ENCODE results near the gene HLCS. TPM values are rescaled to one million over a fixed set of nuclear protein-coding genes. Genes with fewer than 3 reads are reported as not detected.

Gene HLCS
- total RNA-seq, 2 donors from 2014 or later, result 17.5 to 29.3 TPM

- ATAC-seq (ENCODE audit: insufficient number of reproducible peaks, low FRiP score, low read depth) (no peak), DNase-seq (ENCODE audit: low spot score) (no peak)
- H3K9me3 ChIP-seq, result no peaks in the 10 kb centered on the region
- H3K36me3 ChIP-seq, result no peaks in the 10 kb centered on the region
- TF ChIP-seq, protein P1, sequence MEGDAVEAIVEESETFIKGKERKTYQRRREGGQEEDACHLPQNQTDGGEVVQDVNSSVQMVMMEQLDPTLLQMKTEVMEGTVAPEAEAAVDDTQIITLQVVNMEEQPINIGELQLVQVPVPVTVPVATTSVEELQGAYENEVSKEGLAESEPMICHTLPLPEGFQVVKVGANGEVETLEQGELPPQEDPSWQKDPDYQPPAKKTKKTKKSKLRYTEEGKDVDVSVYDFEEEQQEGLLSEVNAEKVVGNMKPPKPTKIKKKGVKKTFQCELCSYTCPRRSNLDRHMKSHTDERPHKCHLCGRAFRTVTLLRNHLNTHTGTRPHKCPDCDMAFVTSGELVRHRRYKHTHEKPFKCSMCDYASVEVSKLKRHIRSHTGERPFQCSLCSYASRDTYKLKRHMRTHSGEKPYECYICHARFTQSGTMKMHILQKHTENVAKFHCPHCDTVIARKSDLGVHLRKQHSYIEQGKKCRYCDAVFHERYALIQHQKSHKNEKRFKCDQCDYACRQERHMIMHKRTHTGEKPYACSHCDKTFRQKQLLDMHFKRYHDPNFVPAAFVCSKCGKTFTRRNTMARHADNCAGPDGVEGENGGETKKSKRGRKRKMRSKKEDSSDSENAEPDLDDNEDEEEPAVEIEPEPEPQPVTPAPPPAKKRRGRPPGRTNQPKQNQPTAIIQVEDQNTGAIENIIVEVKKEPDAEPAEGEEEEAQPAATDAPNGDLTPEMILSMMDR (IDR thresholded peaks at IDR 0.05), result no peak
- peaks cover 37 to 64% of the 10 kb centered on the region in 2 donors for H3K4me1 ChIP-seq (ENCODE audit: control insufficient read depth in 1 of 2, low read depth in 2 of 2)
- H3K27me3 ChIP-seq (replicated peaks; ENCODE audit: insufficient read depth), result peaks cover 24% of the 10 kb centered on the region
- no peak overlapping the region for H3K27ac ChIP-seq
- H3K4me3 ChIP-seq, result no peak overlapping the region
Observed at GRCh38 chr21:36703626-36704280, 262.7 kb downstream of the HLCS start.

GRCh38 chr21:36703123-36703522 lies 263.3 kb downstream of the HLCS start:
- peaks cover 17% of the 10 kb centered on the region for H3K27me3 ChIP-seq (replicated peaks; ENCODE audit: insufficient read depth)
- H3K36me3 ChIP-seq, result no peaks in the 10 kb centered on the region
- ATAC-seq (ENCODE audit: insufficient number of reproducible peaks, low FRiP score, low read depth) (no peak), DNase-seq (ENCODE audit: low spot score) (no peak)
- peaks cover 37 to 64% of the 10 kb centered on the region in 2 donors for H3K4me1 ChIP-seq (ENCODE audit: control insufficient read depth in 1 of 2, low read depth in 2 of 2)
- no peak overlapping the region for H3K4me3 ChIP-seq
- no peak overlapping the region for H3K27ac ChIP-seq
- TF ChIP-seq, protein P1 (IDR thresholded peaks at IDR 0.05), result no peak
- H3K9me3 ChIP-seq, result no peaks in the 10 kb centered on the region

DNA sequence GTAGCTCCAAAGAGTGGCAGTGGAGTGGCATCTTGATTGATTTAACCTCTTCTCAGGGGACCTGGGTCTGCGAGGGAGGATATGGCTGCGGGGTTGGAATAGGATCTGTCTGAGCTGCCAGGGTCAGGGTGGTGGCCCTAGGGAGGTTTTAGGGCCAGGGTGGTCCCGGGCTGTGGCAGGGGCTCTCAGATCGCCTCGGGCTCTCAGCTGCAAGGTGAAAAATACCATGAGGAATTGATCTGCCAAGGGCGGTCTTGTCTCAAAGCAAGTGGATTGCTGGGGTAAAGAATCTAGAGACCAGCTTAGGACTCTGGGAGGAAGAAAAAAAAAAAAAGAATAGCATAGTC lies 263.9 kb downstream of the HLCS start:
- Histone ChIP-seq H3K4me3 (no peak overlapping the region), H3K9me3 (no peaks in the 10 kb centered on the region), H3K36me3 (no peaks in the 10 kb centered on the region), H3K27me3 (replicated peaks; ENCODE audit: insufficient read depth) (peaks cover 16% of the 10 kb centered on the region), H3K27ac (no peak overlapping the region), H3K4me1 (ENCODE audit: control insufficient read depth in 1 of 2, low read depth in 2 of 2) (peaks cover 38 to 64% of the 10 kb centered on the region in 2 donors)
- TF ChIP-seq, protein P1 (IDR thresholded peaks at IDR 0.05), result no peak
- no peak for ATAC-seq (ENCODE audit: insufficient number of reproducible peaks, low FRiP score, low read depth)
- DNase-seq (ENCODE audit: low spot score), result no peak

- Histone ChIP-seq H3K9me3 (no peaks in the 10 kb centered on the region), H3K27ac (no peak overlapping the region), H3K4me1 (ENCODE audit: control insufficient read depth in 1 of 2, low read depth in 2 of 2) (peaks cover 38 to 68% of the 10 kb centered on the region in 2 donors), H3K27me3 (replicated peaks; ENCODE audit: insufficient read depth) (peaks cover 22% of the 10 kb centered on the region), H3K36me3 (no peaks in the 10 kb centered on the region), H3K4me3 (peak overlapping the region; percentile 69)
- DNase-seq (ENCODE audit: low spot score), result no peak
- TF ChIP-seq, protein P1 (IDR thresholded peaks at IDR 0.05), result no peak
- ATAC-seq (ENCODE audit: insufficient number of reproducible peaks, low FRiP score, low read depth), result no peak
Observed at GRCh38 chr21:36701756-36702621, 264.5 kb downstream of the HLCS start.

- H3K27me3 ChIP-seq (replicated peaks; ENCODE audit: insufficient read depth), result peaks cover 30% of the 10 kb centered on the region
- H3K36me3 ChIP-seq, result no peaks in the 10 kb centered on the region
- DNase-seq (ENCODE audit: low spot score) (no peak), ATAC-seq (ENCODE audit: insufficient number of reproducible peaks, low FRiP score, low read depth) (no peak)
- H3K27ac ChIP-seq, result no peak overlapping the region
- peaks cover 38 to 62% of the 10 kb centered on the region in 2 donors for H3K4me1 ChIP-seq (ENCODE audit: control insufficient read depth in 1 of 2, low read depth in 2 of 2)
- H3K4me3 ChIP-seq, result peak overlapping the region; percentile 69
- H3K9me3 ChIP-seq, result no peaks in the 10 kb centered on the region
- TF ChIP-seq, protein P1 (IDR thresholded peaks at IDR 0.05), result no peak
Observed at GRCh38 chr21:36700971-36701755, 265.3 kb downstream of the HLCS start.

Measured in thoracic aorta (tissue), 2 donors.